Keratinocyte (primary cell): Measurements from ENCODE around the gene COL11A2. TPM values are rescaled to one million over a fixed set of nuclear protein-coding genes. Genes with fewer than 3 reads are reported as not detected.

Experiments used
- DNase-seq: peaks from one replicate; pipeline ENCODE4 v3.0.0-alpha.2; 2011; ENCODE audit warnings: low read depth, missing footprints, low spot score
- FAIRE-seq: peaks from 2 replicates; lab custom pipeline; 2011; peaks lifted over from hg19 to GRCh38; lab: Jason Lieb, UNC
- H2AFZ ChIP-seq: 2 replicates; pipeline ENCODE4 v1.6.0; 2012; ENCODE audit warnings: low read length, control low read depth, inconsistent platforms; ENCODE audit not compliant: control insufficient read depth
- H3K27ac ChIP-seq: 2 replicates; pipeline ENCODE4 v1.5.1; 2011; ENCODE audit warnings: low read length; ENCODE audit not compliant: control insufficient read depth, insufficient read depth
- H3K27me3 ChIP-seq: 3 replicates; pipeline ENCODE4 v1.6.0; 2011; ENCODE audit warnings: low read length; ENCODE audit not compliant: control insufficient read depth, insufficient read depth; ENCODE audit errors: extremely low read depth
- H3K36me3 ChIP-seq, 2 experiments: 2 replicates in 1 of 2; 3 replicates in 1 of 2; pipeline ENCODE4 v1.5.1; 2011; ENCODE audit warnings: low read length in 2 of 2, mild to moderate bottlenecking in 1 of 2; ENCODE audit not compliant: control insufficient read depth in 2 of 2, insufficient read depth in 2 of 2; ENCODE audit errors: extremely low read depth in 1 of 2
- H3K4me1 ChIP-seq: 3 replicates; pipeline ENCODE4 v1.5.1; 2011; ENCODE audit warnings: low read length; ENCODE audit not compliant: control insufficient read depth, insufficient read depth; ENCODE audit errors: extremely low read depth
- H3K4me2 ChIP-seq: 3 replicates; pipeline ENCODE4 v1.6.0; 2011; ENCODE audit warnings: low read depth, low read length; ENCODE audit not compliant: control insufficient read depth, insufficient read depth; ENCODE audit errors: extremely low read depth
- H3K4me3 ChIP-seq, 3 experiments: fragments of 200-600 bp in 1 of 3; sonication (generic) in 1 of 3; 2 replicates in 2 of 3; 3 replicates in 1 of 3; pipeline ENCODE4 v1.5.1; 2011 to 2016; ENCODE audit warnings: low read length in 3 of 3, mild to moderate bottlenecking in 3 of 3, control low read depth in 2 of 3, inconsistent platforms in 1 of 3, low read depth in 1 of 3, mixed read lengths in 1 of 3, mixed run types in 1 of 3, moderate library complexity in 1 of 3; ENCODE audit not compliant: control insufficient read depth in 2 of 3, insufficient read depth in 2 of 3; ENCODE audit errors: extremely low read depth in 1 of 3
- H3K79me2 ChIP-seq: 2 replicates; pipeline ENCODE4 v1.6.0; 2012; ENCODE audit warnings: low read length; ENCODE audit not compliant: control insufficient read depth, insufficient read depth
- H3K9ac ChIP-seq: 3 replicates; pipeline ENCODE4 v1.6.0; 2011; ENCODE audit warnings: low read length; ENCODE audit not compliant: control insufficient read depth, insufficient read depth; ENCODE audit errors: extremely low read depth
- H3K9me1 ChIP-seq: 3 replicates; pipeline ENCODE4 v1.6.0; 2011; ENCODE audit warnings: low read length; ENCODE audit not compliant: control insufficient read depth, insufficient read depth; ENCODE audit errors: extremely low read depth
- H3K9me3 ChIP-seq: 2 replicates; pipeline ENCODE4 v1.5.1; 2012; ENCODE audit warnings: low read depth, low read length; ENCODE audit not compliant: control insufficient read depth
- H4K20me1 ChIP-seq: 3 replicates; pipeline ENCODE4 v1.6.0; 2011; ENCODE audit warnings: low read length; ENCODE audit not compliant: control insufficient read depth, insufficient read depth; ENCODE audit errors: extremely low read depth
- CTCF ChIP-seq, 3 experiments: IDR thresholded peaks in 1 of 3; conservative IDR thresholded peaks in 1 of 3; optimal IDR thresholded peaks in 1 of 3; 2 replicates in 2 of 3; 3 replicates in 1 of 3; pipeline versions ENCODE3 to v1.5.1; 2011; ENCODE audit warnings: low read length in 3 of 3, mild to moderate bottlenecking in 3 of 3, moderate library complexity in 2 of 3, control low read depth in 1 of 3, inconsistent platforms in 1 of 3; ENCODE audit not compliant: insufficient read depth in 2 of 3; ENCODE audit errors: extremely low read depth in 1 of 3
- EZH2 ChIP-seq: IDR thresholded peaks from one replicate; pipeline ENCODE4 v1.6.1; 2012; ENCODE audit warnings: inconsistent platforms, mild to moderate bottlenecking, low read length, moderate library complexity
- dilution Hi-C: fragments of 300-500 bp; cut with MboI; formaldehyde crosslinking; loops from one replicate; pipeline ENCODE4 v1.7.0; 2020; ENCODE audit warnings: low sequenced_read_pairs; ENCODE audit not compliant: extremely low pct_ligation_motif_present
- polyA plus RNA-seq, 5 experiments: library from polyadenylated mRNA; depleted of rRNA in 3 of 5; stranded (reverse) in 3 of 5; stranded (forward) in 1 of 5; unstranded in 1 of 5; fragments of >200 nt; gene quantifications; 1 replicate in 1 of 5; 2 replicates in 3 of 5; 3 replicates in 1 of 5; pipeline versions ENCODE4 v1.2.1 to v1.2.3, GENCODE V29; 2011 to 2012; ENCODE audit warnings: missing spikeins in 2 of 5, low read depth in 1 of 5, low replicate concordance in 1 of 5

The COL11A2 gene
- polyA plus RNA-seq, 1 donor (not counting 4 experiments of a cell fraction or from before 2014, with no cell fraction given): 0.08 TPM

GRCh38 chr6:33116417-33116816 is 75.8 kb downstream of the COL11A2 start:
- peaks cover 37% of the 10 kb centered on the region for H3K27me3 ChIP-seq

GRCh38 chr6:33114406-33114805 is 77.9 kb downstream of the COL11A2 start:
- H4K20me1 ChIP-seq: no peaks in the 10 kb centered on the region
- FAIRE-seq (no peak), DNase-seq (no peak)
- no peak overlapping the region for H3K27ac ChIP-seq
- peaks cover 31% of the 10 kb centered on the region for H3K27me3 ChIP-seq
- no peaks in the 10 kb centered on the region for H3K4me1 ChIP-seq
- no peak overlapping the region for H3K9ac ChIP-seq
- H3K79me2 ChIP-seq: no peaks in the 10 kb centered on the region
- no peak for TF ChIP-seq EZH2
- no peak for TF ChIP-seq CTCF (optimal IDR thresholded peaks at IDR 0.05 in 1 of 3, IDR thresholded peaks at IDR 0.05 in 1 of 3, conservative IDR thresholded peaks at IDR 0.05 in 1 of 3; ENCODE audit: extremely low read depth in 1 of 3, insufficient read depth in 2 of 3, low read length in 3 of 3)
- no peaks in the 10 kb centered on the region for H3K9me3 ChIP-seq
- no peaks in the 10 kb centered on the region for H3K36me3 ChIP-seq
- dilution Hi-C loops: no loop called here
- no peak overlapping the region for H2AFZ ChIP-seq
- H3K9me1 ChIP-seq: no peaks in the 10 kb centered on the region
- H3K4me2 ChIP-seq: no peak overlapping the region
- no peak overlapping the region for H3K4me3 ChIP-seq

More at GRCh38 chr6:33116417-33116816, 75.8 kb downstream of the COL11A2 start:
- Histone ChIP-seq H3K4me3 (no peak overlapping the region), H3K4me2 (no peak overlapping the region), H3K9me1 (no peaks in the 10 kb centered on the region), H3K4me1 (no peaks in the 10 kb centered on the region), H3K27ac (no peak overlapping the region), H2AFZ (no peak overlapping the region), H4K20me1 (no peaks in the 10 kb centered on the region), H3K9me3 (no peaks in the 10 kb centered on the region), H3K79me2 (no peaks in the 10 kb centered on the region), H3K9ac (no peak overlapping the region), H3K36me3 (no peaks in the 10 kb centered on the region)
- no peak for TF ChIP-seq EZH2
- no peak for TF ChIP-seq CTCF (optimal IDR thresholded peaks at IDR 0.05 in 1 of 3, IDR thresholded peaks at IDR 0.05 in 1 of 3, conservative IDR thresholded peaks at IDR 0.05 in 1 of 3; ENCODE audit: extremely low read depth in 1 of 3, insufficient read depth in 2 of 3, low read length in 3 of 3)
- DNase-seq (no peak), FAIRE-seq (no peak)
- dilution Hi-C loops: no loop called here
